Breast epithelium (tissue), 3 donors: ENCODE measurements around the gene RBFOX1.

Source experiments
- CTCF ChIP-seq, 3 donors: fragments of 450-650 bp; IDR thresholded peaks; one replicate each; pipeline ENCODE4 v1.5.1; 2016 to 2017; ENCODE audit warnings: antibody characterized with exemption in 3 of 3, mild to moderate bottlenecking in 3 of 3, moderate library complexity in 3 of 3
- POLR2A ChIP-seq: fragments of 450-650 bp; IDR thresholded peaks from one replicate; pipeline ENCODE4 v1.6.1; 2016; ENCODE audit warnings: antibody characterized with exemption, mild to moderate bottlenecking, moderate library complexity
- POLR2AphosphoS5 ChIP-seq, 3 donors: sonication (generic); formaldehyde crosslinking; IDR thresholded peaks; one replicate each; pipeline ENCODE4 v1.6.1; 2017; ENCODE audit warnings: antibody characterized with exemption in 3 of 3

- TF ChIP-seq POLR2AphosphoS5 (IDR thresholded peaks at IDR 0.05) (no peak), CTCF (IDR thresholded peaks at IDR 0.05) (no peak), POLR2A (no peak)
These were observed 202.1 kb downstream of the RBFOX1 start for GRCh38 chr16:7534749-7535148.
